Effector memory CD8-positive, alpha-beta T cell (primary cell): ENCODE data around the gene COX4I2.

Source experiments
- ATAC-seq: fragments of 150-1000 bp; cut with Tn5 transposase; replicated peaks from 2 replicates; pipeline ENCODE4 v1.10.0; 2021; ENCODE audit warnings: mild to moderate bottlenecking, moderate library complexity
- DNase-seq, 3 experiments: peaks; one replicate each; pipeline ENCODE4 v3.0.0; 2021
- H3K27ac Mint-ChIP-seq, 2 donors: one replicate each; pipeline ENCODE4 v1.8.0; 2022; ENCODE audit warnings: mild to moderate bottlenecking in 2 of 2, mixed read lengths in 2 of 2, moderate library complexity in 2 of 2
- H3K27me3 Mint-ChIP-seq, 2 donors: one replicate each; pipeline ENCODE4 v1.8.0; 2022; ENCODE audit warnings: mixed read lengths in 2 of 2
- H3K36me3 Mint-ChIP-seq: one replicate; pipeline ENCODE4 v1.8.0; 2022; ENCODE audit warnings: mild to moderate bottlenecking, moderate library complexity, mixed read lengths; ENCODE audit not compliant: insufficient read depth
- H3K4me1 Mint-ChIP-seq, 2 donors: one replicate each; pipeline ENCODE4 v1.8.0; 2022; ENCODE audit warnings: low read depth in 2 of 2, mixed read lengths in 2 of 2
- H3K4me3 Mint-ChIP-seq, 2 donors: one replicate each; pipeline ENCODE4 v1.8.0; 2022; ENCODE audit warnings: mild to moderate bottlenecking in 2 of 2, mixed read lengths in 2 of 2, moderate library complexity in 2 of 2
- H3K9me3 Mint-ChIP-seq, 2 donors: one replicate each; pipeline ENCODE4 v1.8.0; 2022; ENCODE audit warnings: mixed read lengths in 2 of 2

Gene COX4I2

GRCh38 chr20:31691646-31692275 is 54.0 kb downstream of the COX4I2 start:
- H3K4me3 Mint-ChIP-seq = peak overlapping the region in 1 of 2 donors; percentile 50
- peak overlapping the region; percentile 46 to 91 for H3K27ac Mint-ChIP-seq
- H3K9me3 Mint-ChIP-seq = no peaks in the 10 kb centered on the region
- H3K27me3 Mint-ChIP-seq = no peaks in the 10 kb centered on the region
- ATAC-seq (no peak), DNase-seq (no peak)
- H3K4me1 Mint-ChIP-seq = peaks cover 44 to 59% of the 10 kb centered on the region in 2 donors
- H3K36me3 Mint-ChIP-seq = peaks cover 50% of the 10 kb centered on the region

- DNase-seq (no peak), ATAC-seq (no peak)
- Mint-ChIP-seq H3K27ac (peak overlapping the region; percentile 59 to 64), H3K27me3 (no peaks in the 10 kb centered on the region), H3K36me3 (peaks cover 50% of the 10 kb centered on the region), H3K9me3 (no peaks in the 10 kb centered on the region), H3K4me1 (peaks cover 41 to 52% of the 10 kb centered on the region in 2 donors), H3K4me3 (no peak overlapping the region)
Measured at GRCh38 chr20:31693402-31693801, 55.7 kb downstream of the COX4I2 start.

DNA sequence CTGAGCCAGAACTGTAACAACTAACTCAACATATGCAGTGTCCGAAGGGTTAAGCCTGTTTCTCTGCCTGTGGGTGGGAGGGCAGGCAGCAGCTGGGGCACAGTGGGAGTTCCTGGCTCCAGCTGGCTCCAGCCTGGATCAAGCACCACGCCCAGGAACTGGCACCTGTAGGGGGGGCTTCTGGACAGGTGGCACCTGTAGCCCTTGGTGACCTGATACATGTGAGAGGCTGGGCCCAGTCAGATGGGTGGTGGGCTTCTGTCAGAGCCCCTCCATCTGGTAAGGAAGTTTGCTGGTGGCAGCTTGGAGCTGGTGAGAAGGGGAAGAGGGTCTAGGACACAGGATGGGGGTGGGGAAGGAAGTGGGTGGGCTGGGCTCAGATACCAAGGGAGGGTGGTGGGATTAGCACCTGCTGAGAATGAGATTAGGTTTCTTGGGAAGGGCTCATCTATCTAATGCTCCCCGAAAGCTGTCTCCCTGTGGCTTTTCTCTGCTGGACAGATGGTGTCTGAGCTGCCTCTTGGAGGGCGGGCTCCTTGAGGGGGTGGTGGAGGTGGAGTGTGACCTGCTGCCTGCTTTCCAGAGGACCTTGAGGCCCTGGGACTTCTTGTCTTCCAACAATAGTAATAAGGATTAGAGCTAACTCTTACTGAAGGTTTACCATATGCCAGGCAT is 56.4 kb downstream of the COX4I2 start:
- H3K4me3 Mint-ChIP-seq = no peak overlapping the region
- H3K9me3 Mint-ChIP-seq = no peaks in the 10 kb centered on the region
- peaks cover 50% of the 10 kb centered on the region for H3K36me3 Mint-ChIP-seq
- DNase-seq (no peak), ATAC-seq (no peak)
- peak overlapping the region; percentile 59 to 64 for H3K27ac Mint-ChIP-seq
- H3K4me1 Mint-ChIP-seq = peaks cover 43 to 52% of the 10 kb centered on the region in 2 donors
- no peaks in the 10 kb centered on the region for H3K27me3 Mint-ChIP-seq
